HepG2 (cell line): Measurements from ENCODE around the gene APEX1. TPM values are rescaled to one million over a fixed set of nuclear protein-coding genes. Genes with fewer than 3 reads are reported as not detected.

Experiments used
- ARNT2 ChIP-seq: sonication (generic); formaldehyde crosslinking; IDR thresholded peaks from 2 replicates; pipeline ENCODE4 v1.8.0; 2022; ENCODE audit warnings: mild to moderate bottlenecking, low read depth, missing genetic modification reagents, moderate library complexity
- ESRRA ChIP-seq: sonication (generic); formaldehyde crosslinking; IDR thresholded peaks from 2 replicates; pipeline ENCODE4 v1.5.1; 2020; ENCODE audit warnings: mild to moderate bottlenecking, low read depth, missing genetic modification reagents
- HDAC2 ChIP-seq: sonication (generic); formaldehyde crosslinking; IDR thresholded peaks from 2 replicates; pipeline ENCODE4 v1.4.0; 2020; ENCODE audit warnings: missing genetic modification reagents
- NBN ChIP-seq: fragments of 450-650 bp; conservative IDR thresholded peaks from 2 replicates; pipeline ENCODE4 v1.6.1; 2017
- NCOA1 ChIP-seq: sonication (generic); formaldehyde crosslinking; IDR thresholded peaks from 2 replicates; pipeline ENCODE4 v1.9.0; 2021; ENCODE audit warnings: missing genetic modification reagents
- NFATC3 ChIP-seq: sonication (generic); formaldehyde crosslinking; IDR thresholded peaks from 2 replicates; pipeline ENCODE4 v1.5.1; 2020; ENCODE audit warnings: mild to moderate bottlenecking, missing genetic modification reagents
- NFYC ChIP-seq: IDR thresholded peaks from 2 replicates; pipeline ENCODE4 v1.6.1; 2016; ENCODE audit warnings: missing genetic modification reagents, missing compliant biosample characterization
- SIX4 ChIP-seq: sonication (generic); formaldehyde crosslinking; IDR thresholded peaks from 2 replicates; pipeline ENCODE4 v1.4.0; 2020; ENCODE audit warnings: missing genetic modification reagents
- SOX13 ChIP-seq, 3 experiments: fragments of 450-650 bp in 1 of 3; sonication (generic) in 1 of 3; formaldehyde crosslinking in 1 of 3; IDR thresholded peaks in 2 of 3; conservative IDR thresholded peaks in 1 of 3; 2 replicates each; pipeline versions ENCODE4 v1.5.0 to v1.6.1; 2016 to 2020; ENCODE audit warnings: antibody characterized with exemption in 1 of 3, mild to moderate bottlenecking in 1 of 3, missing compliant biosample characterization in 1 of 3, missing genetic modification reagents in 1 of 3, moderate library complexity in 1 of 3
- ZNF225 ChIP-seq: sonication (generic); formaldehyde crosslinking; IDR thresholded peaks from 2 replicates; pipeline ENCODE4 v1.4.0; 2020; ENCODE audit warnings: mild to moderate bottlenecking, missing genetic modification reagents
- ZNF496 ChIP-seq: sonication (generic); formaldehyde crosslinking; IDR thresholded peaks from 2 replicates; pipeline ENCODE4 v1.8.1; 2023; ENCODE audit warnings: mild to moderate bottlenecking, moderate library complexity, missing genetic modification reagents; ENCODE audit not compliant: insufficient replicate concordance
- ZNF703 ChIP-seq: sonication (generic); formaldehyde crosslinking; IDR thresholded peaks from 2 replicates; pipeline ENCODE4 v1.5.1; 2020; ENCODE audit warnings: missing genetic modification reagents, mild to moderate bottlenecking, moderate library complexity, borderline replicate concordance
- ZNF839 ChIP-seq: sonication (generic); formaldehyde crosslinking; IDR thresholded peaks from 2 replicates; pipeline ENCODE4 v1.4.0; 2020; ENCODE audit warnings: missing genetic modification reagents, mild to moderate bottlenecking, borderline replicate concordance
- polyA plus RNA-seq, 8 experiments: library from polyadenylated mRNA; depleted of rRNA in 3 of 8; stranded (reverse) in 7 of 8; unstranded in 1 of 8; fragments of >200 nt; fragmentation: Illumina TruSeq in 4 of 8; extraction: Trizol in 4 of 8; gene quantifications; 2 replicates each; pipeline versions ENCODE4 v1.2.1 to v1.2.3, GENCODE V29; 2011 to 2016; ENCODE audit warnings: low read depth in 4 of 8, missing spikeins in 1 of 8, mixed read lengths in 1 of 8; ENCODE audit not compliant: insufficient read depth in 1 of 8
- total RNA-seq, 5 experiments: library from RNA; depleted of rRNA; stranded (reverse); fragments of >200 nt; fragmentation: Illumina TruSeq; extraction: Trizol; gene quantifications; 2 replicates each; pipeline ENCODE4 v1.2.3, GENCODE V29; 2016; ENCODE audit warnings: low read depth in 1 of 5
- TF ChIP-seq, protein P1 (sequence below): sonication (generic); formaldehyde crosslinking; IDR thresholded peaks from 2 replicates; pipeline ENCODE4 v1.4.0; 2020; ENCODE audit warnings: missing genetic modification reagents, borderline replicate concordance
- TF ChIP-seq, protein P2 (sequence below): sonication (generic); formaldehyde crosslinking; IDR thresholded peaks from 2 replicates; pipeline ENCODE4 v1.9.0; 2021; ENCODE audit warnings: missing genetic modification reagents, mild to moderate bottlenecking, borderline replicate concordance
- TF ChIP-seq, protein P3 (sequence below): sonication (generic); formaldehyde crosslinking; IDR thresholded peaks from 2 replicates; pipeline ENCODE4 v1.4.0; 2020; ENCODE audit warnings: mild to moderate bottlenecking, missing genetic modification reagents
- TF ChIP-seq, protein P4 (sequence below): sonication (generic); formaldehyde crosslinking; IDR thresholded peaks from 2 replicates; pipeline ENCODE4 v1.4.0; 2020; ENCODE audit warnings: mild to moderate bottlenecking, low read depth, missing genetic modification reagents
- TF ChIP-seq, protein P5 (sequence below): sonication (generic); formaldehyde crosslinking; IDR thresholded peaks from 2 replicates; pipeline ENCODE4 v1.4.0; 2020; ENCODE audit warnings: missing genetic modification reagents, borderline replicate concordance

The APEX1 gene
- total and polyA plus RNA-seq, 2 of the 13 experiments (the other 11 are each of a cell fraction or from before 2014, with no cell fraction given) = 171 to 405 TPM

DNA sequence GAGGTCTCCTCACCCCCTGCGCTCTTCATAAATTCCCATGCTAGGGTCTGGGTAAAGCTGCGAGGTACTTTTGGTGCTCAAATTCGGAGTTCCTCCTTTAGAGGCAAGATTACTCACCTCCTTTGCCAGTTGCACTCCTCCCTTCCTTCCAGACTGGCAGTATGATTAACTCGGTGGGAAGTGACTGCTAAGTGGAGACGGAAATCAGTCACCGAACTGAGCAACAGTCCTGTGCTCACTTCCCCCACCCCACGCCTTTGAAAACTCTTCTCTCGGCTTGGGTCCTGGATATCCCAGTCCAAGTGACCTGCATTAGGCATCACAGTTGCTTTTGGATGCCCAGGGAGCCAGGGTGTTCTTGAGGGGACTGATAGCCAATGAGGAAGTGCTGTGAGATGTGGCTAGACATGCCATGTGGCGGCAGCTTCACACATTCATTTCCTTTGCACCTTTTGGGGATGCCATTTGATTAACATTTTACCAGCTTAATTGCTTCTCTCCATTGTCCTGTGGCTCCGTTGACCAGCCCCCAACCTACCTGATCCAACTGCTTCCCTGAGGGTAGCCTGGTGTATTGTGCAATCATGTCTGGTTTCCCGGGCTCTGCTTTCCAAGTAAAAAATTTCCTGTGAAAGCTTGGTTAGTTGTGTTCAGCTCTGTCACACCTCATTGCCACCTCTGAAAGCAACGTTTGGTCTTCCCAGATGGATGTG is 15.0 kb downstream of the APEX1 start (continued):
- TF ChIP-seq SOX13 (IDR thresholded peaks at IDR 0.05) (no peak), SOX13 (CRISPR knock-in tag; conservative IDR thresholded peaks at IDR 0.05 in 1 of 2, IDR thresholded peaks at IDR 0.05 in 1 of 2) (0 out of 4 replicates have a peak, but pooled peaks of 1 of the 2 experiments have one; percentile 27), NFYC (CRISPR knock-in tag) (no peak), ESRRA (CRISPR knock-in tag) (no peak; the same call in 1 of the 2 replicates), ZNF225 (CRISPR knock-in tag) (no peak), ZNF839 (CRISPR knock-in tag) (no peak), SIX4 (CRISPR knock-in tag) (no peak), HDAC2 (CRISPR knock-in tag) (peak; percentile 28; the same call in 1 of the 2 replicates), ZNF496 (no peak), ARNT2 (CRISPR knock-in tag) (no peak), ZNF703 (CRISPR knock-in tag) (no peak), NBN (no peak), NCOA1 (CRISPR knock-in tag) (no peak), NFATC3 (CRISPR knock-in tag) (no peak)
- TF ChIP-seq, protein P1, sequence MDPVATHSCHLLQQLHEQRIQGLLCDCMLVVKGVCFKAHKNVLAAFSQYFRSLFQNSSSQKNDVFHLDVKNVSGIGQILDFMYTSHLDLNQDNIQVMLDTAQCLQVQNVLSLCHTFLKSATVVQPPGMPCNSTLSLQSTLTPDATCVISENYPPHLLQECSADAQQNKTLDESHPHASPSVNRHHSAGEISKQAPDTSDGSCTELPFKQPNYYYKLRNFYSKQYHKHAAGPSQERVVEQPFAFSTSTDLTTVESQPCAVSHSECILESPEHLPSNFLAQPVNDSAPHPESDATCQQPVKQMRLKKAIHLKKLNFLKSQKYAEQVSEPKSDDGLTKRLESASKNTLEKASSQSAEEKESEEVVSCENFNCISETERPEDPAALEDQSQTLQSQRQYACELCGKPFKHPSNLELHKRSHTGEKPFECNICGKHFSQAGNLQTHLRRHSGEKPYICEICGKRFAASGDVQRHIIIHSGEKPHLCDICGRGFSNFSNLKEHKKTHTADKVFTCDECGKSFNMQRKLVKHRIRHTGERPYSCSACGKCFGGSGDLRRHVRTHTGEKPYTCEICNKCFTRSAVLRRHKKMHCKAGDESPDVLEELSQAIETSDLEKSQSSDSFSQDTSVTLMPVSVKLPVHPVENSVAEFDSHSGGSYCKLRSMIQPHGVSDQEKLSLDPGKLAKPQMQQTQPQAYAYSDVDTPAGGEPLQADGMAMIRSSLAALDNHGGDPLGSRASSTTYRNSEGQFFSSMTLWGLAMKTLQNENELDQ (CRISPR knock-in tag) = no peak
- TF ChIP-seq, protein P2, sequence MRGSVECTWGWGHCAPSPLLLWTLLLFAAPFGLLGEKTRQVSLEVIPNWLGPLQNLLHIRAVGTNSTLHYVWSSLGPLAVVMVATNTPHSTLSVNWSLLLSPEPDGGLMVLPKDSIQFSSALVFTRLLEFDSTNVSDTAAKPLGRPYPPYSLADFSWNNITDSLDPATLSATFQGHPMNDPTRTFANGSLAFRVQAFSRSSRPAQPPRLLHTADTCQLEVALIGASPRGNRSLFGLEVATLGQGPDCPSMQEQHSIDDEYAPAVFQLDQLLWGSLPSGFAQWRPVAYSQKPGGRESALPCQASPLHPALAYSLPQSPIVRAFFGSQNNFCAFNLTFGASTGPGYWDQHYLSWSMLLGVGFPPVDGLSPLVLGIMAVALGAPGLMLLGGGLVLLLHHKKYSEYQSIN (CRISPR knock-in tag) = no peak
- TF ChIP-seq, protein P3, sequence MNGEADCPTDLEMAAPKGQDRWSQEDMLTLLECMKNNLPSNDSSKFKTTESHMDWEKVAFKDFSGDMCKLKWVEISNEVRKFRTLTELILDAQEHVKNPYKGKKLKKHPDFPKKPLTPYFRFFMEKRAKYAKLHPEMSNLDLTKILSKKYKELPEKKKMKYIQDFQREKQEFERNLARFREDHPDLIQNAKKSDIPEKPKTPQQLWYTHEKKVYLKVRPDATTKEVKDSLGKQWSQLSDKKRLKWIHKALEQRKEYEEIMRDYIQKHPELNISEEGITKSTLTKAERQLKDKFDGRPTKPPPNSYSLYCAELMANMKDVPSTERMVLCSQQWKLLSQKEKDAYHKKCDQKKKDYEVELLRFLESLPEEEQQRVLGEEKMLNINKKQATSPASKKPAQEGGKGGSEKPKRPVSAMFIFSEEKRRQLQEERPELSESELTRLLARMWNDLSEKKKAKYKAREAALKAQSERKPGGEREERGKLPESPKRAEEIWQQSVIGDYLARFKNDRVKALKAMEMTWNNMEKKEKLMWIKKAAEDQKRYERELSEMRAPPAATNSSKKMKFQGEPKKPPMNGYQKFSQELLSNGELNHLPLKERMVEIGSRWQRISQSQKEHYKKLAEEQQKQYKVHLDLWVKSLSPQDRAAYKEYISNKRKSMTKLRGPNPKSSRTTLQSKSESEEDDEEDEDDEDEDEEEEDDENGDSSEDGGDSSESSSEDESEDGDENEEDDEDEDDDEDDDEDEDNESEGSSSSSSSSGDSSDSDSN = no peak
- TF ChIP-seq, protein P4, sequence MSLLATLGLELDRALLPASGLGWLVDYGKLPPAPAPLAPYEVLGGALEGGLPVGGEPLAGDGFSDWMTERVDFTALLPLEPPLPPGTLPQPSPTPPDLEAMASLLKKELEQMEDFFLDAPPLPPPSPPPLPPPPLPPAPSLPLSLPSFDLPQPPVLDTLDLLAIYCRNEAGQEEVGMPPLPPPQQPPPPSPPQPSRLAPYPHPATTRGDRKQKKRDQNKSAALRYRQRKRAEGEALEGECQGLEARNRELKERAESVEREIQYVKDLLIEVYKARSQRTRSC (CRISPR knock-in tag) = peak; percentile 90
- TF ChIP-seq, protein P5, sequence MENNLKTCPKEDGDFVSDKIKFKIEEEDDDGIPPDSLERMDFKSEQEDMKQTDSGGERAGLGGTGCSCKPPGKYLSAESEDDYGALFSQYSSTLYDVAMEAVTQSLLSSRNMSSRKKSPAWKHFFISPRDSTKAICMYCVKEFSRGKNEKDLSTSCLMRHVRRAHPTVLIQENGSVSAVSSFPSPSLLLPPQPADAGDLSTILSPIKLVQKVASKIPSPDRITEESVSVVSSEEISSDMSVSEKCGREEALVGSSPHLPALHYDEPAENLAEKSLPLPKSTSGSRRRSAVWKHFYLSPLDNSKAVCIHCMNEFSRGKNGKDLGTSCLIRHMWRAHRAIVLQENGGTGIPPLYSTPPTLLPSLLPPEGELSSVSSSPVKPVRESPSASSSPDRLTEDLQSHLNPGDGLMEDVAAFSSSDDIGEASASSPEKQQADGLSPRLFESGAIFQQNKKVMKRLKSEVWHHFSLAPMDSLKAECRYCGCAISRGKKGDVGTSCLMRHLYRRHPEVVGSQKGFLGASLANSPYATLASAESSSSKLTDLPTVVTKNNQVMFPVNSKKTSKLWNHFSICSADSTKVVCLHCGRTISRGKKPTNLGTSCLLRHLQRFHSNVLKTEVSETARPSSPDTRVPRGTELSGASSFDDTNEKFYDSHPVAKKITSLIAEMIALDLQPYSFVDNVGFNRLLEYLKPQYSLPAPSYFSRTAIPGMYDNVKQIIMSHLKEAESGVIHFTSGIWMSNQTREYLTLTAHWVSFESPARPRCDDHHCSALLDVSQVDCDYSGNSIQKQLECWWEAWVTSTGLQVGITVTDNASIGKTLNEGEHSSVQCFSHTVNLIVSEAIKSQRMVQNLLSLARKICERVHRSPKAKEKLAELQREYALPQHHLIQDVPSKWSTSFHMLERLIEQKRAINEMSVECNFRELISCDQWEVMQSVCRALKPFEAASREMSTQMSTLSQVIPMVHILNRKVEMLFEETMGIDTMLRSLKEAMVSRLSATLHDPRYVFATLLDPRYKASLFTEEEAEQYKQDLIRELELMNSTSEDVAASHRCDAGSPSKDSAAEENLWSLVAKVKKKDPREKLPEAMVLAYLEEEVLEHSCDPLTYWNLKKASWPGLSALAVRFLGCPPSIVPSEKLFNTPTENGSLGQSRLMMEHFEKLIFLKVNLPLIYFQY (CRISPR knock-in tag) = no peak; the same call in 1 of the 2 replicates
